Uterus (tissue), 4 donors: ENCODE measurements around the gene NAA60. TPM values are rescaled to one million over a fixed set of nuclear protein-coding genes. Genes with fewer than 3 reads are reported as not detected.
"Not testable (repeated sequence)": the region's sequence is repeated elsewhere in the genome, so short reads cannot be mapped to it uniquely, and the experiment has no call there.

Source experiments
- DNase-seq, 2 donors: peaks; one replicate each; pipeline ENCODE4 v3.0.0-alpha.2; 2019 to 2020
- H3K27ac ChIP-seq, 2 donors: fragments of 200-600 bp; sonication (generic); 1 replicate in 1 of 2; 2 replicates in 1 of 2; pipeline ENCODE4 v1.5.1; 2016 to 2018
- H3K27me3 ChIP-seq, 2 donors: fragments of 200-600 bp; sonication (generic); one replicate each; pipeline ENCODE4 v1.5.1; 2018 to 2019; ENCODE audit warnings: control low read depth in 1 of 2
- H3K36me3 ChIP-seq, 2 donors: fragments of 200-600 bp; sonication (generic); one replicate each; pipeline ENCODE4 v1.5.1; 2019; ENCODE audit warnings: control low read depth in 1 of 2
- H3K4me1 ChIP-seq, 2 donors: fragments of 200-600 bp; sonication (generic); one replicate each; pipeline ENCODE4 v1.5.1; 2018 to 2019; ENCODE audit warnings: control low read depth in 1 of 2
- H3K4me3 ChIP-seq, 2 donors: fragments of 200-600 bp; sonication (generic); 1 replicate in 1 of 2; 2 replicates in 1 of 2; pipeline ENCODE4 v1.5.1; 2018 to 2019; ENCODE audit warnings: mild to moderate bottlenecking in 1 of 2
- H3K9me3 ChIP-seq, 2 donors: fragments of 200-600 bp; sonication (generic); one replicate each; pipeline ENCODE4 v1.5.1; 2019; ENCODE audit warnings: control low read depth in 1 of 2
- CTCF ChIP-seq, 4 experiments: fragments of 200-600 bp in 2 of 4; fragments of 450-650 bp in 2 of 4; sonication (generic) in 2 of 4; IDR thresholded peaks; one replicate each; pipeline ENCODE4 v1.5.1; 2016 to 2019; ENCODE audit warnings: antibody characterized with exemption in 4 of 4, mild to moderate bottlenecking in 2 of 4, moderate library complexity in 1 of 4
- POLR2A ChIP-seq, 2 donors: fragments of 450-650 bp; IDR thresholded peaks; one replicate each; pipeline ENCODE4 v1.6.1; 2016; ENCODE audit warnings: antibody characterized with exemption in 2 of 2, mild to moderate bottlenecking in 1 of 2, moderate library complexity in 1 of 2
- intact Hi-C: fragments of 100-400 bp; cut with DNase I; formaldehyde crosslinking; loops from one replicate; pipeline ENCODE4 v1.15.1; 2023; ENCODE audit warnings: low total_unique reads
- total RNA-seq, 4 donors: library from RNA; depleted of rRNA in 3 of 4; stranded (reverse); fragments of >200 nt in 3 of 4; gene quantifications; one replicate each; pipeline versions ENCODE4 v1.1.0 to v1.2.4, GENCODE V29; 2014 to 2023
- donor health status: DM: yes; HTN: yes; CAD: no.

The NAA60 gene
- total RNA-seq, 4 donors from 2014 or later: 17.4 to 45.1 (median 27.9) TPM

GRCh38 chr16:3525951-3526350 is 82.5 kb downstream of the NAA60 start:
- DNase-seq: no peak
- no peaks in the 10 kb centered on the region for H3K36me3 ChIP-seq
- no peak overlapping the region for H3K4me3 ChIP-seq
- intact Hi-C loops: no loop called here
- no peaks in the 10 kb centered on the region for H3K9me3 ChIP-seq
- no peak overlapping the region for H3K27ac ChIP-seq
- TF ChIP-seq POLR2A (IDR thresholded peaks at IDR 0.05) (no peak), CTCF (IDR thresholded peaks at IDR 0.05) (no peak)
- no peaks in the 10 kb centered on the region for H3K4me1 ChIP-seq
- no peaks in the 10 kb centered on the region for H3K27me3 ChIP-seq

- H3K9me3 ChIP-seq, H3K27me3 ChIP-seq, H3K36me3 ChIP-seq, H3K4me1 ChIP-seq, intact Hi-C loops, H3K4me3 ChIP-seq: not testable (repeated sequence)
- H3K27ac ChIP-seq: peak overlapping the region; percentile 37 to 50
- peak; percentile 60 to 73 (median 62) for TF ChIP-seq CTCF (IDR thresholded peaks at IDR 0.05)
- DNase-seq: peak; percentile 83 to 90
Observed at GRCh38 chr16:3527216-3527829, 83.8 kb downstream of the NAA60 start.

- Histone ChIP-seq H3K4me3 (no peak overlapping the region), H3K36me3 (no peaks in the 10 kb centered on the region), H3K27ac (peak overlapping the region in 1 of 2 donors; percentile 50), H3K4me1 (no peaks in the 10 kb centered on the region), H3K9me3 (no peaks in the 10 kb centered on the region), H3K27me3 (no peaks in the 10 kb centered on the region)
- TF ChIP-seq POLR2A (IDR thresholded peaks at IDR 0.05): no peak
- TF ChIP-seq CTCF (IDR thresholded peaks at IDR 0.05): no peak
- intact Hi-C loops: no loop called here
- no peak for DNase-seq
Observed at GRCh38 chr16:3528406-3528805, 84.9 kb downstream of the NAA60 start.

GRCh38 chr16:3529175-3529574 is 85.7 kb downstream of the NAA60 start:
- no peak for DNase-seq
- no peak for TF ChIP-seq POLR2A (IDR thresholded peaks at IDR 0.05)
- TF ChIP-seq CTCF (IDR thresholded peaks at IDR 0.05): no peak
- Histone ChIP-seq H3K27ac (no peak overlapping the region), H3K4me1 (no peaks in the 10 kb centered on the region), H3K27me3 (no peaks in the 10 kb centered on the region), H3K36me3 (no peaks in the 10 kb centered on the region), H3K9me3 (no peaks in the 10 kb centered on the region), H3K4me3 (no peak overlapping the region)
- intact Hi-C loops: no loop called here

GRCh38 chr16:3530371-3530914 is 87.0 kb downstream of the NAA60 start:
- H3K4me1 ChIP-seq: no peaks in the 10 kb centered on the region
- no peak overlapping the region for H3K27ac ChIP-seq
- intact Hi-C loops: no loop called here
- no peak overlapping the region for H3K4me3 ChIP-seq
- DNase-seq: no peak
- H3K36me3 ChIP-seq: no peaks in the 10 kb centered on the region
- TF ChIP-seq CTCF (IDR thresholded peaks at IDR 0.05) (no peak), POLR2A (IDR thresholded peaks at IDR 0.05) (no peak)
- no peaks in the 10 kb centered on the region for H3K9me3 ChIP-seq
- no peaks in the 10 kb centered on the region for H3K27me3 ChIP-seq
